ENCODE data around the gene BCAS3.
"Not testable (repeated sequence)": the region's sequence is repeated elsewhere in the genome, so short reads cannot be mapped to it uniquely, and the experiment has no call there.

Gene BCAS3

DNA sequence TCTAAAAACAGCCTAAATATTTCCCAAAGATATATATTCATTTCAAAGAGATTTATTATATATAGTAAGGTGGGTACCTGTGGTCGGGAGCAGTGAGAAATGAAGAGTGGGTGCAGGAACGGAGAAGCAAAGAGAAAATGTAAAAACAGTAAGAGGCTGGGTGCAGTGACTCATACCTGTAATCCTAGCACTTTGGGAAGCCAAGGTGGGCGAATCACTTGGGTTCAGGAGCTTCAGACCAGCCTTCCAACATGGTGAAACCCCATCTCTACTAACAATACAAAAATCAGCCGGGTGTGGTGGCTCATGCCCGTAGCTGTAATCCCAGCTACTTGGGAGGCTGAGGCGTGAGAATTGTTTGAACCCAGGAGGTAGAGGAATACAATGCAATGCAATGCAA lies 257.1 kb downstream of the BCAS3 start:
- H3K27me3 ChIP-seq (ENCODE audit: control insufficient read depth, insufficient read depth, low read length, poor library complexity, severe bottlenecking) = no peaks in the 10 kb centered on the region
- no peaks in the 10 kb centered on the region for H3K9me3 ChIP-seq (ENCODE audit: control insufficient read depth, low read length)
- H3K4me3 ChIP-seq (ENCODE audit: insufficient read depth, low read depth, low read length) = no peak overlapping the region
- no peaks in the 10 kb centered on the region for H3K4me1 ChIP-seq (ENCODE audit: control insufficient read depth, insufficient read depth, low read length)
- no peak overlapping the region for H3K27ac ChIP-seq (ENCODE audit: insufficient read depth, low read depth, low read length, poor library complexity, severe bottlenecking)
- H3K36me3 ChIP-seq (ENCODE audit: control insufficient read depth, insufficient read depth, low read length) = no peaks in the 10 kb centered on the region
- 88 to 89% methylated on average over 6 of the region's 6 CpGs for WGBS, 2 experiments

DNA sequence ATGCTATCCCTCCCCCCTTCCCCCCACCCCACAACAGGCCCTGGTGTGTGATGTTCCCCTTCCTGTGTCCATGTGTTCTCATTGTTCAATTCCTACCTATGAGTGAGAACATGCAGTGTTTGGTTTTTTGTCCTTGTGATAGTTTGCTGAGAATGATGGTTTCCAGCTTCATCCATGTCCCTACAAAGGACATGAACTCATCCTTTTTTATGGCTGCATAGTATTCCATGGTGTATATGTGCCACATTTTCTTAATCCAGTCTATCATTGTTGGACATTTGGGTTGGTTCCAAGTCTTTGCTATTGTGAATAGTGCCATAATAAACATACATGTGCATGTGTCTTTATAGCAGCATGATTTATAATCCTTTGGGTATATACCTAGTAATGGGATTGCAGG lies 258.3 kb downstream of the BCAS3 start:
- not testable (repeated sequence) for H3K27ac ChIP-seq (ENCODE audit: insufficient read depth, low read depth, low read length, poor library complexity, severe bottlenecking); H3K4me1 ChIP-seq (ENCODE audit: control insufficient read depth, insufficient read depth, low read length); H3K36me3 ChIP-seq (ENCODE audit: control insufficient read depth, insufficient read depth, low read length); H3K4me3 ChIP-seq (ENCODE audit: insufficient read depth, low read depth, low read length); H3K27me3 ChIP-seq (ENCODE audit: control insufficient read depth, insufficient read depth, low read length, poor library complexity, severe bottlenecking); H3K9me3 ChIP-seq (ENCODE audit: control insufficient read depth, low read length)

DNA sequence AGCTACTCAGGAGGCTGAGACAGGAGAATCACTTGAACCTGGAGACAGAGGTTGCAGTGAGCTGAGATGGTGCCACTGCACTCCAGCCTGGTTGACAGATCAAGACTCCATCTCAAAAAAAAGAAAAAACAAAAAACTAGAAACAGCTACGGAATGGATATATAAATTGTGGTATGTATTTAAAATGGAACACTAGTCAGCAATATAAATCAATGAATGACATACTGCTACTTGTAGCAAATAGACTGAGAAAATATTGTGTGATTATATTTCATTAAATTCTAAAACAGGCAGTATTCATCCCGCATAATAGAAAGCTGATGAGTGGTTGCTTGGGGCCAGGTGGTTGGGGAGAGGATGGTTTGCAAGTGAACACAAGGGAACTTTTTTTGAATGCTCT lies 261.7 kb downstream of the BCAS3 start:
- Histone ChIP-seq H3K9me3 (ENCODE audit: control insufficient read depth, low read length) (no peaks in the 10 kb centered on the region), H3K36me3 (ENCODE audit: control insufficient read depth, insufficient read depth, low read length) (no peaks in the 10 kb centered on the region), H3K27ac (ENCODE audit: insufficient read depth, low read depth, low read length, poor library complexity, severe bottlenecking) (no peak overlapping the region), H3K27me3 (ENCODE audit: control insufficient read depth, insufficient read depth, low read length, poor library complexity, severe bottlenecking) (no peaks in the 10 kb centered on the region), H3K4me3 (ENCODE audit: insufficient read depth, low read depth, low read length) (no peak overlapping the region), H3K4me1 (ENCODE audit: control insufficient read depth, insufficient read depth, low read length) (no peaks in the 10 kb centered on the region)
- WGBS, 2 experiments = 93 to 100% methylated on average over 1 of the region's 2 CpGs

DNA sequence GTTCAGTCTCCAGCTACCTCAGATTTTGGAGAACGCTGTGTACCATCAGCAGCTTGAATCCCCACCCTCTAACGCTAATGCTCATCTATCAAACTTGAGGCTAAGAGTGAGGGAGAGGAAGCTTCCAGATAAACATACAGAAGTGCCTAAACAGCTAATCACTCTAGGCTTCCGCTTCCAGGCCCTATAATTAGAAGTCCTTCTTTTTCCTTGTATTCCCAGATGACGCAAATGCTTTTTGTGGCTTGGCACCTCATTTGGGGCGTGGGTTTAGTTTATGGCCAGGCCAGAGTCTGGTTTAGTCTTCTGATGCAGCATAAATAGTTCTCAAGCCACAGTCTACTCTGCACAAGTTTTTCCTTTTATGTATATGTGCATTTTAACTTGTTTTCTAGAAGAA lies 263.4 kb downstream of the BCAS3 start:
- H3K9me3 ChIP-seq (ENCODE audit: control insufficient read depth, low read length) = no peaks in the 10 kb centered on the region
- H3K27ac ChIP-seq (ENCODE audit: insufficient read depth, low read depth, low read length, poor library complexity, severe bottlenecking) = no peak overlapping the region
- H3K36me3 ChIP-seq (ENCODE audit: control insufficient read depth, insufficient read depth, low read length) = no peaks in the 10 kb centered on the region
- H3K4me3 ChIP-seq (ENCODE audit: insufficient read depth, low read depth, low read length) = no peak overlapping the region
- 91 to 94% methylated on average over 5 of the region's 5 CpGs for WGBS, 2 experiments
- no peaks in the 10 kb centered on the region for H3K27me3 ChIP-seq (ENCODE audit: control insufficient read depth, insufficient read depth, low read length, poor library complexity, severe bottlenecking)
- H3K4me1 ChIP-seq (ENCODE audit: control insufficient read depth, insufficient read depth, low read length) = no peaks in the 10 kb centered on the region

DNA sequence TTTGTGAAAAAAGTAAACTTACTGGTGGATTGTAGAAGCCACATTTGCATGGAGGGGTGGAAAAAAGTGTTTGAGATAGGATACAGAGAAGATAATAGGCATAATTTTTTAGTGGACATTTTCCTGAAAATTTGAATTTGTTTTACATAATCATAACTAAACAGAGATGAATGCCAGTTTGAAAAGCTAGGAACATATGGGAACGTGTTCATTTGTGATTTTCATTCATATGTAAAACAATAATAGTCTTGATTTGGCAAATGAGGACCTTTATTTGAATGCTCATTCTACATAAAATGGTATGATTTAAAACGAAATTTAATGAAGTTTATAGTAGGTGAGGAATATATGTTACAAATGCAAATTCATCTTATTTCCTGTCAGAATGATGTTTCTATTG lies 263.9 kb downstream of the BCAS3 start:
- no peaks in the 10 kb centered on the region for H3K9me3 ChIP-seq (ENCODE audit: control insufficient read depth, low read length)
- no peaks in the 10 kb centered on the region for H3K36me3 ChIP-seq (ENCODE audit: control insufficient read depth, insufficient read depth, low read length)
- no peaks in the 10 kb centered on the region for H3K4me1 ChIP-seq (ENCODE audit: control insufficient read depth, insufficient read depth, low read length)
- H3K27me3 ChIP-seq (ENCODE audit: control insufficient read depth, insufficient read depth, low read length, poor library complexity, severe bottlenecking) = no peaks in the 10 kb centered on the region
- H3K4me3 ChIP-seq (ENCODE audit: insufficient read depth, low read depth, low read length) = no peak overlapping the region
- H3K27ac ChIP-seq (ENCODE audit: insufficient read depth, low read depth, low read length, poor library complexity, severe bottlenecking) = no peak overlapping the region
- WGBS, 2 experiments = 88 to 96% methylated on average over 1 to 2 of the region's 2 CpGs

DNA sequence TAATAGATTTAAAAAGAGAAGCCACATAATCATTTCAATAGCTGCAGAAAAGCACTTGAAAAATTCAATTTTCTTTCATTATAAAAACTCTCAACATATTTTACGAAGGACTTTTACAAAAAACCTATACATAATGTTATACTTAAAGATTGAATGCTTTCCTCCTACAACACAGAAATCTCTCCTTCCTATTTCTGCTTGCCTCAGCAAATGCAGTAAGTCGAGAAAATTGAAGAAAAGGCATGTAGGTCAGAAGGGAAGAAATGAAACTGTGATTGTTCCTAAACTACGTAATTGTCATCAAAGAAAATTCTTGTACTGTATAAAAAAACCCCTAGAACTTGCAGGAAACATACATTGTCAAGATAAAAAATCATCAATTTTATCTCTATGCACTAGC lies 267.1 kb downstream of the BCAS3 start:
- H3K4me1 ChIP-seq (ENCODE audit: control insufficient read depth, insufficient read depth, low read length) = no peaks in the 10 kb centered on the region

DNA sequence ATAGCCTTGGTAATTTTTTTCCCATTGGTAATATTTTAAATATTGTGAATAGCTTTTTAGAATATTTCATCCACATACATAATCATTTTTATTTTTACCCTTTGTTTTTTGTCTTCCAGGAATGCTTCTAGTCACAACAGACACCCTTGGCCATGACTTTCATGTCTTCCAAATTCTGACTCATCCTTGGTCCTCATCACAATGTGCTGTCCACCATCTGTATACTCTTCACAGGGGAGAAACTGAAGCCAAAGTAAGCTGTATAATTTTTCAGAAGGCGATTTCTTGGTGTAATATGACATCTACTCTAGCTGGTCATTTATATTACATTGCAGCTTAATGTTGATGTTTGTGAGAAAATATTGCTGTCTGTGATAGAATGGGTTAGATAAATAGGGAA lies 269.4 kb downstream of the BCAS3 start:
- no peaks in the 10 kb centered on the region for H3K9me3 ChIP-seq (ENCODE audit: control insufficient read depth, low read length)
- 90 to 94% methylated on average over 1 of the region's 1 CpG for WGBS, 2 experiments
- no peaks in the 10 kb centered on the region for H3K4me1 ChIP-seq (ENCODE audit: control insufficient read depth, insufficient read depth, low read length)
- H3K36me3 ChIP-seq (ENCODE audit: control insufficient read depth, insufficient read depth, low read length) = no peaks in the 10 kb centered on the region
- H3K4me3 ChIP-seq (ENCODE audit: insufficient read depth, low read depth, low read length) = no peak overlapping the region
- no peak overlapping the region for H3K27ac ChIP-seq (ENCODE audit: insufficient read depth, low read depth, low read length, poor library complexity, severe bottlenecking)
- H3K27me3 ChIP-seq (ENCODE audit: control insufficient read depth, insufficient read depth, low read length, poor library complexity, severe bottlenecking) = no peaks in the 10 kb centered on the region

More for the DNA sequence above, 267.1 kb downstream of the BCAS3 start:
- Histone ChIP-seq H3K36me3 (ENCODE audit: control insufficient read depth, insufficient read depth, low read length) (no peaks in the 10 kb centered on the region), H3K27me3 (ENCODE audit: control insufficient read depth, insufficient read depth, low read length, poor library complexity, severe bottlenecking) (no peaks in the 10 kb centered on the region), H3K27ac (ENCODE audit: insufficient read depth, low read depth, low read length, poor library complexity, severe bottlenecking) (no peak overlapping the region), H3K4me3 (ENCODE audit: insufficient read depth, low read depth, low read length) (no peak overlapping the region), H3K9me3 (ENCODE audit: control insufficient read depth, low read length) (no peaks in the 10 kb centered on the region)
- WGBS, 2 experiments = 76 to 86% methylated on average over 2 of the region's 3 CpGs

DNA sequence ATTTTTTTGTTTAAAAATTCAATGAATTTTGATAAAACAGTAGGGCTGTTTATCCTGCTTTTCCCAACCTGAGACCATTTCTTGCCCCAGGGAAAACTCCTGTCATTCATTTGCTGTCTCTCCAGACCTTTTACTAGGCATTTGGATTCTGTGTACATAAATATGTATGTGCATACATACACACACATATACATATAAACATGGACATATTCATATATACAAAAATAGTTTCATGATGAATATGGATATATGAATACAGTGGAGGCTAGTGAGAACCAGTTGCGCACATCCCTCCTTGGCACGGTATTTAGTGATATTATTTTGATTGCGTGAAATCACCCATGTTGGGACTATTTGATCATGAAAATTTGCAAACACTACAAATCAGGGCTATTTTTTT lies 269.9 kb downstream of the BCAS3 start:
- Histone ChIP-seq H3K9me3 (ENCODE audit: control insufficient read depth, low read length) (no peaks in the 10 kb centered on the region), H3K27me3 (ENCODE audit: control insufficient read depth, insufficient read depth, low read length, poor library complexity, severe bottlenecking) (no peaks in the 10 kb centered on the region), H3K4me3 (ENCODE audit: insufficient read depth, low read depth, low read length) (no peak overlapping the region), H3K36me3 (ENCODE audit: control insufficient read depth, insufficient read depth, low read length) (no peaks in the 10 kb centered on the region), H3K4me1 (ENCODE audit: control insufficient read depth, insufficient read depth, low read length) (no peaks in the 10 kb centered on the region), H3K27ac (ENCODE audit: insufficient read depth, low read depth, low read length, poor library complexity, severe bottlenecking) (no peak overlapping the region)
- WGBS, 2 experiments = 96 to 100% methylated on average over 3 of the region's 3 CpGs

DNA sequence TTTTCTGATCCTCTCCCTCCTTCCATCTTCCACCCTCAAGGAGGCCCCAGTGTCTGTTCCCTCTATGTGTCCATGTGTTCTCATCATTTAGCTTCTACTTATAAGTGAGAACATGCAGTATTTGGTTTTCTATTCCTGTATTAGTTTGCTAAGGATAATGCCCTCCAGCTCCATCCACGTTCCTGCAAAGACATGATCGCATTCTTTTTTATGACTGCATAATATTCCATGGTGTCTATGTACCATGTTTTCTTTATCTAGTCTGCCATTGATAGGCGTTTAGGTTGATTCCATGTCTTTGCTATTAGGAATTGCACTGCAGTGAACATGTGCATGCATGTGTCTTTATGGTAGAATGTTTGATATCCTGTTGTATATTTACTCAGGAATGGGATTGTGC lies 275.1 kb downstream of the BCAS3 start:
- Histone ChIP-seq H3K36me3 (ENCODE audit: control insufficient read depth, insufficient read depth, low read length) (no peaks in the 10 kb centered on the region), H3K4me1 (ENCODE audit: control insufficient read depth, insufficient read depth, low read length) (no peaks in the 10 kb centered on the region), H3K4me3 (ENCODE audit: insufficient read depth, low read depth, low read length) (no peak overlapping the region), H3K9me3 (ENCODE audit: control insufficient read depth, low read length) (peaks cover 4% of the 10 kb centered on the region), H3K27me3 (ENCODE audit: control insufficient read depth, insufficient read depth, low read length, poor library complexity, severe bottlenecking) (no peaks in the 10 kb centered on the region), H3K27ac (ENCODE audit: insufficient read depth, low read depth, low read length, poor library complexity, severe bottlenecking) (no peak overlapping the region)
- 94 to 98% methylated on average over 3 of the region's 3 CpGs for WGBS, 2 experiments

DNA sequence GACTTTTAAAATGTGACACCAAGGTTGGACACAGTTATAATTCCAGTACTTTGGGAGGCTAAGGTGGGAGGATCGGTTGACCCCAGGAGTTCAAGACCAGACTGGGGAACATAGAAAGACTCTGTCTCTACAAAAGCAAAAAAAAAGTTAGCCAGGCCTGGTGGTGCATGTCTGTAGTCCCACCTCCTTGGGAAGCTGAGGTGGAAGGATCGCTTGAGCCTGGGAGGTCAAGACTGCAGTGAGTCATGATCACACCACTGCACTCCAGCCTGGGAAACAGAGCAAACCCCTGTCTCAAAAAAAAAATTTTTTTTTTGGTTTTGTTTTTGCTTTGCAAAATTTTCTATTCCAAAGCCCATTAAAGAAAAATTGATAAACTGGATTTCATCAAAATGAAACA lies 281.4 kb downstream of the BCAS3 start:
- Histone ChIP-seq H3K27ac (ENCODE audit: insufficient read depth, low read depth, low read length, poor library complexity, severe bottlenecking) (no peak overlapping the region), H3K9me3 (ENCODE audit: control insufficient read depth, low read length) (peaks cover 2% of the 10 kb centered on the region), H3K4me1 (ENCODE audit: control insufficient read depth, insufficient read depth, low read length) (no peaks in the 10 kb centered on the region), H3K36me3 (ENCODE audit: control insufficient read depth, insufficient read depth, low read length) (no peaks in the 10 kb centered on the region), H3K27me3 (ENCODE audit: control insufficient read depth, insufficient read depth, low read length, poor library complexity, severe bottlenecking) (no peaks in the 10 kb centered on the region), H3K4me3 (ENCODE audit: insufficient read depth, low read depth, low read length) (no peak overlapping the region)
- 91 to 98% methylated on average over 2 of the region's 2 CpGs for WGBS, 2 experiments

DNA sequence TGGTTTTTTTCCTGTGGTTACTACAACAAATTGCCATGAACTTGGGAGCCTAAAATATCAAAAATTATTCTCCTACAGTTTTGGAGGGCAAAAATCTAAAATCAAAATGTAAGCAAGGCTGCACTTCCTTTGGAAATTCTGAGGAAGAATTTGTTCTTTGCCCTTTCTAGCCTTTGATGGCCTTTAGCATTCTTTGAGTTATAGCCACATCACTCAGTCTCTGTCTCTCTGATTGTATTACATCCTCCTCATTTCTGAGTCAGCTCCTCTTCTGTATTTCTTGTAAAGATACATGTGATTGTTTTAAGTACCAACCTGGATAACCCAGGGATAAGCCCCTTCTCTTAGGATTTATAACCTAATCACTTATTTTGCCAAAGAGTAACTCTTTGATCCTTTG lies 282.0 kb downstream of the BCAS3 start:
- Histone ChIP-seq H3K27ac (ENCODE audit: insufficient read depth, low read depth, low read length, poor library complexity, severe bottlenecking) (no peak overlapping the region), H3K9me3 (ENCODE audit: control insufficient read depth, low read length) (no peaks in the 10 kb centered on the region), H3K4me3 (ENCODE audit: insufficient read depth, low read depth, low read length) (no peak overlapping the region), H3K4me1 (ENCODE audit: control insufficient read depth, insufficient read depth, low read length) (no peaks in the 10 kb centered on the region), H3K27me3 (ENCODE audit: control insufficient read depth, insufficient read depth, low read length, poor library complexity, severe bottlenecking) (no peaks in the 10 kb centered on the region), H3K36me3 (ENCODE audit: control insufficient read depth, insufficient read depth, low read length) (no peaks in the 10 kb centered on the region)
